Heart right ventricle (tissue), 16 donors: ENCODE results near the gene TMEM269. TPM values are rescaled to one million over a fixed set of nuclear protein-coding genes. Genes with fewer than 3 reads are reported as not detected.

Experiments
- ATAC-seq, 8 donors: fragments of 200-7000 bp; cut with Tn5 transposase; one replicate each; pipeline ENCODE4 v1.9.1; 2020; ENCODE audit warnings: mild to moderate bottlenecking in 8 of 8, moderate library complexity in 8 of 8, moderate number of reproducible peaks in 1 of 8
- DNase-seq, 2 donors: peaks; one replicate each; pipeline ENCODE4 v3.0.0-alpha.2; 2020
- H3K27ac ChIP-seq, 10 donors: fragments of 200-600 bp; sonication (generic) in 2 of 10; one replicate each; pipeline versions ENCODE4 v1.5.0 to v1.8.0; 2020 to 2022; ENCODE audit warnings: mild to moderate bottlenecking in 3 of 10
- H3K27me3 ChIP-seq, 7 donors: fragments of 200-600 bp; one replicate each; pipeline ENCODE4 v1.8.0; 2021 to 2022; ENCODE audit warnings: mild to moderate bottlenecking in 2 of 7
- H3K36me3 ChIP-seq, 9 donors: fragments of 200-600 bp; sonication (generic) in 1 of 9; one replicate each; pipeline versions ENCODE4 v1.5.0 to v1.8.0; 2020 to 2022; ENCODE audit warnings: mild to moderate bottlenecking in 2 of 9
- H3K4me1 ChIP-seq, 9 donors: fragments of 200-600 bp; sonication (generic) in 1 of 9; one replicate each; pipeline versions ENCODE4 v1.5.0 to v1.8.0; 2020 to 2022; ENCODE audit warnings: mild to moderate bottlenecking in 4 of 9
- H3K4me3 ChIP-seq, 10 donors: fragments of 200-600 bp; sonication (generic) in 2 of 10; one replicate each; pipeline versions ENCODE4 v1.5.0 to v1.8.0; 2020 to 2022; ENCODE audit warnings: mild to moderate bottlenecking in 7 of 10, moderate library complexity in 2 of 10
- H3K9me3 ChIP-seq, 11 donors: fragments of 200-600 bp in 10 of 11; sonication (generic) in 2 of 11; one replicate each; pipeline versions ENCODE4 v1.5.0 to v1.8.0; 2013 to 2022; ENCODE audit warnings: mild to moderate bottlenecking in 2 of 11, control low read depth in 1 of 11, moderate library complexity in 1 of 11
- CTCF ChIP-seq, 9 donors: fragments of 200-600 bp; sonication (generic) in 2 of 9; IDR thresholded peaks; one replicate each; pipeline versions ENCODE4 v1.5.0 to v1.8.0; 2021 to 2022; ENCODE audit warnings: antibody characterized with exemption in 9 of 9, mild to moderate bottlenecking in 5 of 9, moderate library complexity in 1 of 9
- whole genome bisulfite sequencing, 2 donors: extraction: QIAGEN DNeasy Blood & Tissue Kit; methylation state at CpG; one replicate each; pipeline ENCODE4 v1.1.7; 2013; ENCODE audit warnings: inconsistent platforms in 1 of 2; 5-methylcytosine and 5-hydroxymethylcytosine counted together
- intact Hi-C, 10 donors: fragments of 100-400 bp; cut with DNase I; formaldehyde crosslinking; loops; one replicate each; pipeline versions ENCODE4 v1.11.1 to v1.14.2; 2022
- polyA plus RNA-seq, 2 donors: library from polyadenylated mRNA; stranded (reverse); fragments of 200-250 nt; gene quantifications; one replicate each; pipeline ENCODE4 v1.2.3, GENCODE V29; 2013
- total RNA-seq, 10 donors: library from RNA; stranded (reverse); fragmentation: NEBNext Ultra II Directional in 3 of 10; extraction: Animal tissue kit (Norgen Biotek cat#: 25700) in 3 of 10; gene quantifications; one replicate each; pipeline versions ENCODE4 v1.2.1 to v1.2.4, GENCODE V29; 2021 to 2023
- donor health status: Arrhythmogenic right ventricular cardiomyopathy.
- donor health status: ischemic (EF 13 %, LVEDD 7.1; RV severe dilation, severe dysfunction).
- donor health status: healthy with polysubstance abuse.
- donor health status: DM: no; HTN: yes; CAD: no.
- donor health status: DM: no; HTN: no; CAD: no.
- donor health status: ischemic (EF 25% LVEDD 6.9; RV normal size, moderate dysfunction).
- donor health status: ischemic (EF 25% LVEDD 5.7; RV mildly dilated, moderate dysfunction).
- donor health status: healthy.
- donor health status: DM: yes; HTN: yes; CAD: no.
- donor health status: Ischemic cardiomyopathy.
- donor health status: ischemic (EF 35%, LVEDD 5.7; RV mildly dilated, moderate dysfunction).
- donor health status: nonischemic (EF 11% LVEDD 7.7; RV severe dilation, severe dysfunction).
- donor health status: DM: yes; HTN: yes; CAD: no.
- donor health status: PGD.
- donor health status: ischemic (EF 29% LVEDD 5.4; RV normal size, mild dysfunction).
- donor health status: nonischemic (EF 23%, LVEDD 6.1; RV moderate dilation, normal function).

TMEM269 gene
- total and polyA plus RNA-seq, 12 donors, result 0.01 to 0.09 (median 0.07) TPM; not detected in 9

DNA sequence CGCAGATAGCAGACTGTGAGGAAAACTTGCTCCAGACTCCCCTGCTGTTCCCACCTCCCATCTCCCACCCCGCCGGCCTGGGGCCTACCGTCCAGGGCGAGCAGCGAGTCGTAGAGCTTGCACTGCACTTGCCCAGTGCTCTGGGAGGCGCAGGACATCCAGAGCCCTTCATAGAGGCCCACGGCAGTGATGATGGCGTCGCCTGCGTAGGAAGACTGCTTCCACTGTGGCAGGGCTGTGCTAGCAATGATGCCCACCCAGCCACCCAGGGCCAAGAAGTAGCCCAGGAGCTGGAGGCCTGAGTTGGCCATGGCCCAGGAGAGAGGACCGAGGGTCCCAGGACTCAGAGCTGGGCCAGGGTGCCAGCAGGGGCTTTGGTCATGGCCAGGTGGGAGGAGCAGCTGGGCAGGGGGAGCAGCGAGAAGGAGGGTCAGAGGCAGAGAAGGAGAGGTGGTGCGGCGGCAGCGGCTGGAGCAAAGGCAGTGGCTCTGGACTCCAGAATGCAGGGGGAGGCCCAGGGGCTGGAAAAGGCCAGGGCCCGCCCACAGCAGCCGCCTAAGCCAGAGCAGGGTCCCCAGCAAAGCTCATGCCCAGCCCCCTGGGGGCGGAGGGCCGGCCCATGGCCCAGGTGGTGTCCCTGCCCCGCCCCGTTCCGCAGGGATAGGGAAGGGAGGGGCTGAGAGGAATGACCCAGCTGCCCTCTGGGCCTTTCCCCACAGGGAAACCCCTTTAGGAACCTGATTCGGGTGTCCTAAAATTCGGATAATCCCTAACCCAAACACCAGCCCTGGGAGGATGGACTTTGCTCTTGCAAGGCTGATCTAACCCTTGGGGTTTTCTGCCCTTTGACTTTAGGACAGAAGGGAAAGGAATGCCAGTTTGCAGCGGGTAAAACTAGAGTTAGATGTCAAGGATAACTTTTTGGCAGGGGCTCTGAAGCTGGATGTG is 44.8 kb upstream of the TMEM269 start, which contains the start of gene CLDN19:
CLDN19 (minus strand) TSS at position 484 of the 948 bp plus-strand sequence; CDS start at position 311, 173 bp downstream.
- H3K36me3 ChIP-seq, result no peaks in the 10 kb centered on the region
- WGBS, 2 donors, result 65 to 67% methylated on average over 27 of the region's 27 CpGs

DNA sequence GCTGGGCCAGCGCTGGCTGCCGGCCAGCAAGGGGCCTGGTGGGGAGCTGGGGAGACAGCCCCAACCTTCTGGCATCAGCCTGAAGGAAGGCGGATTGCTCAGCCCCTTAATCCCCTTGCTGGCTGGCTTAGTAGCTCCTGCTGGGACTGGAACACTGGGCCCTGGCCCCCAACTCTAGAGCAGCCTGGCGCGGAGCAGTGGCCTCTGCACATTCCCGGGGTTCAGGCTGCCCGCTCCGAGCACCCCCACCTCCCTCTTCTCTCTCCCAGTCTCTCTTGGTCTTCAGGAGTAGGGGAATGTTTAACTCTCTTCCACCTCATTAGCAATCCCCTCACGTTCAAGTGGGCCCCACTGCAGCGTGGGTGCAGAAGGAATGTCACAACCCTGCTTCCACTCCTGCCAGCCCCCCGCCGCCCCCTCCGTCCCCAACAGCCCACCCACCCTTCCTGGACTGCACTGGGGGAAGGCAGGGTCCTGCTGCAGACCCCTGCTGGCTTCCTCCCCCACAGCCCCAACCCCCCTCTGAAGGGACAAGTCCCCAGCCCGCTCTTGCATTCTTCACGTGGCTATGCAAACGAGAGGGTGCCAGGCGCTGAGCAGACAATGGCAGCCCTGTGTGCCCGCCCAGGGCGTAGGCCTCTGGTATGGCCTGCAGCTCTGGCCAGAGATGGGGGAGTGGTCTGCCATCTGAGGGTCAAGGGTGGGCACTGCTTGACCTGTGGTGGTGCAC is 43.8 kb upstream of the TMEM269 start:
- Histone ChIP-seq H3K27ac (no peak overlapping the region), H3K4me3 (no peak overlapping the region), H3K9me3 (no peaks in the 10 kb centered on the region), H3K36me3 (peaks cover 0 to 5% (median 0%) of the 10 kb centered on the region in 9 donors), H3K27me3 (no peaks in the 10 kb centered on the region), H3K4me1 (peaks cover 0 to 15% (median 0%) of the 10 kb centered on the region in 9 donors)
- 79 to 80% methylated on average over 19 of the region's 19 CpGs for WGBS, 2 donors
- ATAC-seq, result no peak
- no peak for DNase-seq
- TF ChIP-seq CTCF (IDR thresholded peaks at IDR 0.05), result no peak
- intact Hi-C loops, result loop anchor here in 3 of 10 donors (10.0 kb wide), 3 partner anchors 396 to 596 kb away; partner anchors contain the start of gene GUCA2B (in 1 of the 3)

More for the DNA sequence above, 44.8 kb upstream of the TMEM269 start, which contains the start of gene CLDN19:
- Histone ChIP-seq H3K9me3 (no peaks in the 10 kb centered on the region), H3K4me1 (peaks cover 0 to 15% (median 0%) of the 10 kb centered on the region in 9 donors), H3K4me3 (no peak within 1 kb of the TSS), H3K27me3 (no peaks in the 10 kb centered on the region), H3K27ac (no peak within 1 kb of the TSS)
- intact Hi-C loops, result loop anchor here in 3 of 10 donors (10.0 kb wide), 3 partner anchors 395 to 595 kb away; partner anchors contain the start of gene GUCA2B (in 1 of the 3)
- no peak for TF ChIP-seq CTCF (IDR thresholded peaks at IDR 0.05)
- DNase-seq (no peak), ATAC-seq (no peak)

- Histone ChIP-seq H3K27ac (no peak overlapping the region), H3K36me3 (peaks cover 0 to 12% (median 6%) of the 10 kb centered on the region in 9 donors), H3K27me3 (no peaks in the 10 kb centered on the region), H3K4me1 (peaks cover 0 to 10% (median 0%) of the 10 kb centered on the region in 9 donors), H3K4me3 (no peak overlapping the region), H3K9me3 (no peaks in the 10 kb centered on the region)
- no peak for TF ChIP-seq CTCF (IDR thresholded peaks at IDR 0.05)
- DNase-seq (no peak), ATAC-seq (no peak)
- WGBS, 2 donors, result 81 to 88% methylated on average over 4 of the region's 4 CpGs
- intact Hi-C loops, result loop anchor here in 3 of 10 donors (10.0 kb wide), 3 partner anchors 397 to 597 kb away; partner anchors contain the start of gene GUCA2B (in 1 of the 3)
Measured at GRCh38 chr1:42741706-42742105, 43.1 kb upstream of the TMEM269 start.

- peaks cover 0 to 6% (median 0%) of the 10 kb centered on the region in 9 donors for H3K4me1 ChIP-seq
- H3K27ac ChIP-seq, result no peak overlapping the region
- no peak for TF ChIP-seq CTCF (IDR thresholded peaks at IDR 0.05)
- ATAC-seq, result no peak
- no peak overlapping the region for H3K4me3 ChIP-seq
- peaks cover 0 to 16% (median 8%) of the 10 kb centered on the region in 9 donors for H3K36me3 ChIP-seq
- WGBS, 2 donors, result 92 to 93% methylated on average over 8 of the region's 8 CpGs
- no peaks in the 10 kb centered on the region for H3K27me3 ChIP-seq
- DNase-seq, result no peak
- H3K9me3 ChIP-seq, result no peaks in the 10 kb centered on the region
- intact Hi-C loops, result loop anchor here in 3 of 10 donors (10.0 kb wide), 3 partner anchors 397 to 597 kb away; partner anchors contain the start of gene GUCA2B (in 1 of the 3)
Measured at GRCh38 chr1:42742141-42742540, 42.6 kb upstream of the TMEM269 start.
